ENCODE data around the gene PLET1.

The PLET1 gene

GRCh38 chr11:112277029-112277428 lies 16.4 kb upstream of the PLET1 start:
- Histone ChIP-seq H3K36me3 (ENCODE audit: insufficient read depth, low read length) (no peaks in the 10 kb centered on the region), H3K9me3 (ENCODE audit: low read length) (no peaks in the 10 kb centered on the region), H3K27me3 (ENCODE audit: insufficient read depth, low read length) (no peaks in the 10 kb centered on the region), H3K4me1 (ENCODE audit: insufficient read depth, low read length) (peaks cover 8% of the 10 kb centered on the region), H2AFZ (ENCODE audit: low read depth, low read length) (no peak overlapping the region), H3K4me3 (ENCODE audit: low read length) (no peak overlapping the region)

- Histone ChIP-seq H2AFZ (ENCODE audit: low read depth, low read length) (no peak overlapping the region), H3K4me1 (ENCODE audit: insufficient read depth, low read length) (peaks cover 5% of the 10 kb centered on the region), H3K4me3 (ENCODE audit: low read length) (no peak overlapping the region), H3K9me3 (ENCODE audit: low read length) (no peaks in the 10 kb centered on the region), H3K27me3 (ENCODE audit: insufficient read depth, low read length) (no peaks in the 10 kb centered on the region), H3K36me3 (ENCODE audit: insufficient read depth, low read length) (no peaks in the 10 kb centered on the region)
Measured at GRCh38 chr11:112274007-112274783, 13.5 kb upstream of the PLET1 start.

- Histone ChIP-seq H3K4me1 (ENCODE audit: insufficient read depth, low read length) (no peaks in the 10 kb centered on the region), H3K4me3 (ENCODE audit: low read length) (no peak overlapping the region), H2AFZ (ENCODE audit: low read depth, low read length) (no peak overlapping the region), H3K9me3 (ENCODE audit: low read length) (no peaks in the 10 kb centered on the region), H3K36me3 (ENCODE audit: insufficient read depth, low read length) (no peaks in the 10 kb centered on the region), H3K27me3 (ENCODE audit: insufficient read depth, low read length) (no peaks in the 10 kb centered on the region)
Measured at GRCh38 chr11:112273066-112273465, 12.4 kb upstream of the PLET1 start.

GRCh38 chr11:112271242-112271641 lies 10.6 kb upstream of the PLET1 start:
- Histone ChIP-seq H3K4me1 (ENCODE audit: insufficient read depth, low read length) (no peaks in the 10 kb centered on the region), H3K9me3 (ENCODE audit: low read length) (no peaks in the 10 kb centered on the region), H2AFZ (ENCODE audit: low read depth, low read length) (no peak overlapping the region), H3K36me3 (ENCODE audit: insufficient read depth, low read length) (no peaks in the 10 kb centered on the region), H3K4me3 (ENCODE audit: low read length) (no peak overlapping the region), H3K27me3 (ENCODE audit: insufficient read depth, low read length) (no peaks in the 10 kb centered on the region)

- no peaks in the 10 kb centered on the region for H3K4me1 ChIP-seq (ENCODE audit: insufficient read depth, low read length)
- H3K4me3 ChIP-seq (ENCODE audit: low read length) = no peak overlapping the region
- no peak overlapping the region for H2AFZ ChIP-seq (ENCODE audit: low read depth, low read length)
- no peaks in the 10 kb centered on the region for H3K9me3 ChIP-seq (ENCODE audit: low read length)
- no peaks in the 10 kb centered on the region for H3K27me3 ChIP-seq (ENCODE audit: insufficient read depth, low read length)
- H3K36me3 ChIP-seq (ENCODE audit: insufficient read depth, low read length) = no peaks in the 10 kb centered on the region
Measured at GRCh38 chr11:112270551-112271180, 10.0 kb upstream of the PLET1 start.

GRCh38 chr11:112269139-112269538 lies 8.5 kb upstream of the PLET1 start:
- H3K36me3 ChIP-seq (ENCODE audit: insufficient read depth, low read length) = no peaks in the 10 kb centered on the region
- H2AFZ ChIP-seq (ENCODE audit: low read depth, low read length) = no peak overlapping the region
- H3K4me1 ChIP-seq (ENCODE audit: insufficient read depth, low read length) = no peaks in the 10 kb centered on the region
- no peaks in the 10 kb centered on the region for H3K27me3 ChIP-seq (ENCODE audit: insufficient read depth, low read length)
- H3K9me3 ChIP-seq (ENCODE audit: low read length) = no peaks in the 10 kb centered on the region
- no peak overlapping the region for H3K4me3 ChIP-seq (ENCODE audit: low read length)

GRCh38 chr11:112268406-112268805 lies 7.7 kb upstream of the PLET1 start:
- Histone ChIP-seq H2AFZ (ENCODE audit: low read depth, low read length) (no peak overlapping the region), H3K4me1 (ENCODE audit: insufficient read depth, low read length) (no peaks in the 10 kb centered on the region), H3K27me3 (ENCODE audit: insufficient read depth, low read length) (no peaks in the 10 kb centered on the region), H3K36me3 (ENCODE audit: insufficient read depth, low read length) (no peaks in the 10 kb centered on the region), H3K9me3 (ENCODE audit: low read length) (no peaks in the 10 kb centered on the region), H3K4me3 (ENCODE audit: low read length) (no peak overlapping the region)

GRCh38 chr11:112267188-112267591 lies 6.5 kb upstream of the PLET1 start:
- H3K4me1 ChIP-seq (ENCODE audit: insufficient read depth, low read length) = no peaks in the 10 kb centered on the region
- no peaks in the 10 kb centered on the region for H3K36me3 ChIP-seq (ENCODE audit: insufficient read depth, low read length)
- H3K4me3 ChIP-seq (ENCODE audit: low read length) = no peak overlapping the region
- H2AFZ ChIP-seq (ENCODE audit: low read depth, low read length) = no peak overlapping the region
- no peaks in the 10 kb centered on the region for H3K9me3 ChIP-seq (ENCODE audit: low read length)
- H3K27me3 ChIP-seq (ENCODE audit: insufficient read depth, low read length) = no peaks in the 10 kb centered on the region

- no peak overlapping the region for H2AFZ ChIP-seq (ENCODE audit: low read depth, low read length)
- H3K27me3 ChIP-seq (ENCODE audit: insufficient read depth, low read length) = no peaks in the 10 kb centered on the region
- H3K36me3 ChIP-seq (ENCODE audit: insufficient read depth, low read length) = no peaks in the 10 kb centered on the region
- no peaks in the 10 kb centered on the region for H3K9me3 ChIP-seq (ENCODE audit: low read length)
- no peak overlapping the region for H3K4me3 ChIP-seq (ENCODE audit: low read length)
- H3K4me1 ChIP-seq (ENCODE audit: insufficient read depth, low read length) = no peaks in the 10 kb centered on the region
Measured at GRCh38 chr11:112266410-112266778, 5.7 kb upstream of the PLET1 start.

- H3K4me3 ChIP-seq (ENCODE audit: low read length) = no peak overlapping the region
- no peaks in the 10 kb centered on the region for H3K4me1 ChIP-seq (ENCODE audit: insufficient read depth, low read length)
- no peak overlapping the region for H2AFZ ChIP-seq (ENCODE audit: low read depth, low read length)
- H3K9me3 ChIP-seq (ENCODE audit: low read length) = no peaks in the 10 kb centered on the region
- no peaks in the 10 kb centered on the region for H3K27me3 ChIP-seq (ENCODE audit: insufficient read depth, low read length)
- no peaks in the 10 kb centered on the region for H3K36me3 ChIP-seq (ENCODE audit: insufficient read depth, low read length)
Measured at GRCh38 chr11:112265659-112266409, 5.2 kb upstream of the PLET1 start.

GRCh38 chr11:112255067-112255720 lies 5.5 kb downstream of the PLET1 start:
- Histone ChIP-seq H3K27me3 (ENCODE audit: insufficient read depth, low read length) (no peaks in the 10 kb centered on the region), H3K9me3 (ENCODE audit: low read length) (no peaks in the 10 kb centered on the region), H2AFZ (ENCODE audit: low read depth, low read length) (no peak overlapping the region), H3K4me3 (ENCODE audit: low read length) (no peak overlapping the region), H3K4me1 (ENCODE audit: insufficient read depth, low read length) (no peaks in the 10 kb centered on the region), H3K36me3 (ENCODE audit: insufficient read depth, low read length) (no peaks in the 10 kb centered on the region)

GRCh38 chr11:112253605-112254242 lies 6.9 kb downstream of the PLET1 start:
- Histone ChIP-seq H3K9me3 (ENCODE audit: low read length) (no peaks in the 10 kb centered on the region), H2AFZ (ENCODE audit: low read depth, low read length) (no peak overlapping the region), H3K4me3 (ENCODE audit: low read length) (no peak overlapping the region), H3K4me1 (ENCODE audit: insufficient read depth, low read length) (no peaks in the 10 kb centered on the region), H3K36me3 (ENCODE audit: insufficient read depth, low read length) (no peaks in the 10 kb centered on the region), H3K27me3 (ENCODE audit: insufficient read depth, low read length) (no peaks in the 10 kb centered on the region)
